Erythroblast (primary cell): ENCODE data around the gene IPCEF1.

ENCODE experiments used
- GATA1 ChIP-seq: IDR thresholded peaks from 2 replicates; pipeline ENCODE4 v1.6.1; 2011; ENCODE audit warnings: low read depth, mild to moderate bottlenecking, control low read depth, low read length, moderate library complexity
- POLR2A ChIP-seq: IDR thresholded peaks from 2 replicates; pipeline ENCODE4 v1.6.1; 2011; ENCODE audit warnings: mild to moderate bottlenecking, low read length

DNA sequence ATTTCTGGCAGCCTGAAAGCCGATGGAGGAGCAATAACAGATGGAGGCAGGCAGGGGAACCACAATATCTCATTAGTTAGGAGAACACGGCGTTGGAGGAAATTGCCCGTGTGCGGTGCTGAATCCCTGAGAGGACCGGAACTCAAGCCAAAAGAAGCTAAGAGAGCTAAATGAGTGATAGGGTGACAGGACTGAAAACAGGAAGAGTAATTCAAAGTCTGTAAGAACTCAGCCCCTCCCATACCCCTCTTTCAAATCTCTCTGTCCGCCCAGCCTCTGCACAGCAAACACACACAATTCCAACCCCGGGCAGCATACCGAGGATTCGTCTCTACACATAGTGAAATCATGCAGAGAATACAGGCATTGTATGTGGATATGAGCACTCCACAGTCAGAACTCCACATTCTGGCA is 2.6 kb upstream of the IPCEF1 start:
- TF ChIP-seq POLR2A (no peak), GATA1 (no peak)
